ENCODE results near the gene ARHGAP26.

DNA sequence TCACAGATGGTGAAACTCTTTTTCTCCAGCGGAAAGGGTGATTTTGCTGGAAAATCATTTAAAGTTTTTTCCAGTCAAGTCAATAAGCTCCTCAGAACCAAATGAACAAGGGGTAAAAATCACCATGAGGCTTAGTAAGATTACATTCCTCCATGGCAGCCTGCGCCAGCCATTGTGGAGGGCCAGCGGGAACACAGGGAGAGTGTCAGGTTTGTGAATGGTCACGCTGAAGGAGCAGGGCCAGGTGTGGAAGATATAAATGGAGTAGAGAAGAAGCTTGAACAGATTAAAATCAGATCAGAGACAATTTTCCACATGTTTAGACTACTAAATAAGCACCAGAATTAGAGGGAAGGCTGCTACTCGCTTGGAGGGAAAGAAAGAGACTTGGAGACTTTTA lies 424.5 kb downstream of the ARHGAP26 start:
- TF ChIP-seq CTCF (conservative IDR thresholded peaks at IDR 0.05 in 1 of 2, IDR thresholded peaks at IDR 0.05 in 1 of 2; ENCODE audit: low read depth in 1 of 2, low read length in 2 of 2), result no peak
- TF ChIP-seq EZH2 (IDR thresholded peaks at IDR 0.05; ENCODE audit: low read length, missing control alignments), result no peak
